HepG2 (cell line): ENCODE measurements around the gene PLSCR4. TPM values are rescaled to one million over a fixed set of nuclear protein-coding genes. Genes with fewer than 3 reads are reported as not detected.

Experiments
- CBFB ChIP-seq: sonication (generic); formaldehyde crosslinking; IDR thresholded peaks from 2 replicates; pipeline ENCODE4 v1.4.0; 2020; ENCODE audit warnings: missing genetic modification reagents
- CERS6 ChIP-seq: sonication (generic); formaldehyde crosslinking; IDR thresholded peaks from 2 replicates; pipeline ENCODE4 v1.5.0; 2020; ENCODE audit warnings: missing genetic modification reagents
- CHD2 ChIP-seq: IDR thresholded peaks from 2 replicates; pipeline ENCODE4 v1.6.1; 2011; ENCODE audit warnings: low read depth, low read length, improper control_type of control experiment
- EED ChIP-seq: sonication (generic); formaldehyde crosslinking; IDR thresholded peaks from 2 replicates; pipeline ENCODE4 v1.5.0; 2020; ENCODE audit warnings: mild to moderate bottlenecking, missing genetic modification reagents
- HMGA1 ChIP-seq: sonication (generic); formaldehyde crosslinking; conservative IDR thresholded peaks from 2 replicates; pipeline ENCODE4 v1.4.0; 2020; ENCODE audit warnings: missing genetic modification reagents
- IKZF1 ChIP-seq: fragments of 450-650 bp; IDR thresholded peaks from 2 replicates; pipeline ENCODE4 v1.7.1; 2016
- IKZF5 ChIP-seq: IDR thresholded peaks from 2 replicates; pipeline ENCODE4 v1.6.1; 2018; ENCODE audit warnings: missing genetic modification reagents, mild to moderate bottlenecking, missing compliant biosample characterization
- MBNL3 ChIP-seq: fragments of 250-450 bp; sonication (Bioruptor Pico); conservative IDR thresholded peaks from 2 replicates; pipeline ENCODE4 v1.8.0; 2022; ENCODE audit warnings: mild to moderate bottlenecking, inconsistent platforms
- MED13 ChIP-seq: sonication (generic); formaldehyde crosslinking; IDR thresholded peaks from 2 replicates; pipeline ENCODE4 v1.5.0; 2020; ENCODE audit warnings: missing genetic modification reagents
- MLLT10 ChIP-seq: sonication (generic); formaldehyde crosslinking; IDR thresholded peaks from 2 replicates; pipeline ENCODE4 v1.4.0; 2020; ENCODE audit warnings: missing genetic modification reagents
- MLX ChIP-seq: IDR thresholded peaks from 2 replicates; pipeline ENCODE4 v1.6.1; 2016
- MZF1 ChIP-seq: sonication (generic); formaldehyde crosslinking; IDR thresholded peaks from 2 replicates; pipeline ENCODE4 v1.8.1; 2023; ENCODE audit warnings: mild to moderate bottlenecking, missing genetic modification reagents, borderline replicate concordance
- RFXAP ChIP-seq: sonication (generic); formaldehyde crosslinking; IDR thresholded peaks from 2 replicates; pipeline ENCODE4 v1.4.0; 2020; ENCODE audit warnings: missing genetic modification reagents, borderline replicate concordance
- SNRNP70 ChIP-seq: fragments of 200-400 bp; formaldehyde crosslinking; IDR thresholded peaks from 2 replicates; pipeline ENCODE4 v1.6.1; 2017; ENCODE audit warnings: mild to moderate bottlenecking, low read depth, low read length, moderate library complexity
- TOPORS ChIP-seq: sonication (generic); formaldehyde crosslinking; IDR thresholded peaks from 2 replicates; pipeline ENCODE4 v1.8.0; 2023; ENCODE audit warnings: mild to moderate bottlenecking, missing genetic modification reagents
- ZBTB14 ChIP-seq: sonication (generic); formaldehyde crosslinking; IDR thresholded peaks from 2 replicates; pipeline ENCODE4 v1.4.0; 2020; ENCODE audit warnings: missing genetic modification reagents
- ZNF180 ChIP-seq: sonication (generic); formaldehyde crosslinking; IDR thresholded peaks from 2 replicates; pipeline ENCODE4 v1.4.0; 2020; ENCODE audit warnings: low read depth, missing genetic modification reagents, borderline replicate concordance
- ZNF547 ChIP-seq: sonication (generic); formaldehyde crosslinking; IDR thresholded peaks from 2 replicates; pipeline ENCODE4 v1.5.1; 2020; ENCODE audit warnings: mild to moderate bottlenecking, missing genetic modification reagents
- ZNF644 ChIP-seq: IDR thresholded peaks from 2 replicates; pipeline ENCODE4 v1.6.1; 2016; ENCODE audit warnings: low read depth
- ZNF747 ChIP-seq: sonication (generic); formaldehyde crosslinking; IDR thresholded peaks from 2 replicates; pipeline ENCODE4 v1.8.1; 2023; ENCODE audit warnings: missing genetic modification reagents, mild to moderate bottlenecking, borderline replicate concordance
- ZNF768 ChIP-seq: sonication (generic); formaldehyde crosslinking; IDR thresholded peaks from 2 replicates; pipeline ENCODE4 v1.4.0; 2020; ENCODE audit warnings: missing genetic modification reagents
- ZNF782 ChIP-seq: sonication (generic); formaldehyde crosslinking; IDR thresholded peaks from 2 replicates; pipeline ENCODE4 v1.4.0; 2020; ENCODE audit warnings: missing genetic modification reagents, mild to moderate bottlenecking, borderline replicate concordance
- ZSCAN21 ChIP-seq: sonication (generic); formaldehyde crosslinking; IDR thresholded peaks from 2 replicates; pipeline ENCODE4 v1.8.0; 2022; ENCODE audit warnings: mild to moderate bottlenecking, missing genetic modification reagents, moderate library complexity, borderline replicate concordance
- polyA plus RNA-seq, 8 experiments: library from polyadenylated mRNA; depleted of rRNA in 3 of 8; stranded (reverse) in 7 of 8; unstranded in 1 of 8; fragments of >200 nt; fragmentation: Illumina TruSeq in 4 of 8; extraction: Trizol in 4 of 8; gene quantifications; 2 replicates each; pipeline versions ENCODE4 v1.2.1 to v1.2.3, GENCODE V29; 2011 to 2016; ENCODE audit warnings: low read depth in 4 of 8, missing spikeins in 1 of 8, mixed read lengths in 1 of 8; ENCODE audit not compliant: insufficient read depth in 1 of 8
- total RNA-seq, 5 experiments: library from RNA; depleted of rRNA; stranded (reverse); fragments of >200 nt; fragmentation: Illumina TruSeq; extraction: Trizol; gene quantifications; 2 replicates each; pipeline ENCODE4 v1.2.3, GENCODE V29; 2016; ENCODE audit warnings: low read depth in 1 of 5

PLSCR4 gene
- total and polyA plus RNA-seq, 2 of the 13 experiments (the other 11 are each of a cell fraction or from before 2014, with no cell fraction given), result 1.5 to 59.0 TPM

- no peak for TF ChIP-seq CHD2
- no peak for TF ChIP-seq SNRNP70
- TF ChIP-seq MLLT10, result no peak
- no peak for TF ChIP-seq HMGA1 (CRISPR knock-in tag)
- TF ChIP-seq ZNF180 (CRISPR knock-in tag), result no peak
- no peak for TF ChIP-seq ZNF547 (CRISPR knock-in tag)
- TF ChIP-seq MLX (CRISPR knock-in tag), result peak; percentile 63
- no peak for TF ChIP-seq RFXAP
- no peak for TF ChIP-seq ZSCAN21 (CRISPR knock-in tag)
- TF ChIP-seq IKZF5, result peak; percentile 87
- no peak; the same call in 1 of the 2 replicates for TF ChIP-seq ZNF747
- TF ChIP-seq MZF1, result no peak
- TF ChIP-seq ZNF782 (CRISPR knock-in tag), result no peak
- TF ChIP-seq MED13 (CRISPR knock-in tag), result no peak
- peak; percentile 57; the same call in 1 of the 2 replicates for TF ChIP-seq TOPORS
- TF ChIP-seq CERS6 (CRISPR knock-in tag), result no peak
- peak; percentile 72 for TF ChIP-seq CBFB (CRISPR knock-in tag)
- no peak for TF ChIP-seq ZNF768 (CRISPR knock-in tag)
- TF ChIP-seq ZNF644 (CRISPR knock-in tag), result 0 out of 2 replicates have a peak, but pooled peaks have one; percentile 42
- TF ChIP-seq ZBTB14, result no peak
- TF ChIP-seq MBNL3 (CRISPR knock-in tag), result no peak
- TF ChIP-seq IKZF1, result no peak
- TF ChIP-seq EED (CRISPR knock-in tag), result no peak
Observed at GRCh38 chr3:146222204-146223046, 28.5 kb downstream of the PLSCR4 start (continued).
